ENCODE data around the gene PLEKHM1. TPM values are rescaled to one million over a fixed set of nuclear protein-coding genes. Genes with fewer than 3 reads are reported as not detected.

Gene PLEKHM1
- total RNA-seq, 4 donors from 2014 or later: 45.4 to 130 (median 71.7) TPM

DNA sequence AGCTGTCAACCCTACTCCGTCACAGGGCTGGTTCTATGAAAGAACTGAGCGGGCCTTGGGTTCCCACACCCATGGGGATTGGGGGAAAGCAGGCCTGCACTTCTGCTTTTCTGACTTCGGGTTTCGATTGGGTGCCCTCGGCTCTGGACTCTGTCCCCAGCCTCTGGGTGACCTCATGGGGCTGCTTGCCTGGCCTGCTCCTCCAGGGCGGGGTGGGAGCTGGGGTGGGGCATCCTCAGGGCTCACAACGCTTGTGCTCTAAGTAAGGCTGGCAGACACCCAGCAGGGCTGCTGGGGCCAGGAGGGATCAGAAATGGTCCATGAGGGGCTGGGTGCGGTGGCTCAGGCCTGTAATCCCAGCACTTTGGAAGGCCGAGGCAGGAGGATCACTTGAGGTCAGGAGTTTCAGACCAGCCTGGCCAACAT, 77.0 kb downstream of the PLEKHM1 start:
- DNase-seq: peak; percentile 69 to 94 (median 93)
- Histone ChIP-seq H3K27me3 (no peaks in the 10 kb centered on the region), H3K9me3 (no peaks in the 10 kb centered on the region), H3K4me1 (peaks cover 19 to 82% (median 30%) of the 10 kb centered on the region in 4 donors), H3K27ac (peak overlapping the region; percentile 38 to 97 (median 90)), H3K4me3 (peak overlapping the region in 1 of 4 donors; percentile 2), H3K36me3 (no peaks in the 10 kb centered on the region)
- TF ChIP-seq, protein P1, sequence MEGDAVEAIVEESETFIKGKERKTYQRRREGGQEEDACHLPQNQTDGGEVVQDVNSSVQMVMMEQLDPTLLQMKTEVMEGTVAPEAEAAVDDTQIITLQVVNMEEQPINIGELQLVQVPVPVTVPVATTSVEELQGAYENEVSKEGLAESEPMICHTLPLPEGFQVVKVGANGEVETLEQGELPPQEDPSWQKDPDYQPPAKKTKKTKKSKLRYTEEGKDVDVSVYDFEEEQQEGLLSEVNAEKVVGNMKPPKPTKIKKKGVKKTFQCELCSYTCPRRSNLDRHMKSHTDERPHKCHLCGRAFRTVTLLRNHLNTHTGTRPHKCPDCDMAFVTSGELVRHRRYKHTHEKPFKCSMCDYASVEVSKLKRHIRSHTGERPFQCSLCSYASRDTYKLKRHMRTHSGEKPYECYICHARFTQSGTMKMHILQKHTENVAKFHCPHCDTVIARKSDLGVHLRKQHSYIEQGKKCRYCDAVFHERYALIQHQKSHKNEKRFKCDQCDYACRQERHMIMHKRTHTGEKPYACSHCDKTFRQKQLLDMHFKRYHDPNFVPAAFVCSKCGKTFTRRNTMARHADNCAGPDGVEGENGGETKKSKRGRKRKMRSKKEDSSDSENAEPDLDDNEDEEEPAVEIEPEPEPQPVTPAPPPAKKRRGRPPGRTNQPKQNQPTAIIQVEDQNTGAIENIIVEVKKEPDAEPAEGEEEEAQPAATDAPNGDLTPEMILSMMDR (IDR thresholded peaks at IDR 0.05): no peak
- peak; percentile 68 to 87 for TF ChIP-seq POLR2A (IDR thresholded peaks at IDR 0.05)

DNA sequence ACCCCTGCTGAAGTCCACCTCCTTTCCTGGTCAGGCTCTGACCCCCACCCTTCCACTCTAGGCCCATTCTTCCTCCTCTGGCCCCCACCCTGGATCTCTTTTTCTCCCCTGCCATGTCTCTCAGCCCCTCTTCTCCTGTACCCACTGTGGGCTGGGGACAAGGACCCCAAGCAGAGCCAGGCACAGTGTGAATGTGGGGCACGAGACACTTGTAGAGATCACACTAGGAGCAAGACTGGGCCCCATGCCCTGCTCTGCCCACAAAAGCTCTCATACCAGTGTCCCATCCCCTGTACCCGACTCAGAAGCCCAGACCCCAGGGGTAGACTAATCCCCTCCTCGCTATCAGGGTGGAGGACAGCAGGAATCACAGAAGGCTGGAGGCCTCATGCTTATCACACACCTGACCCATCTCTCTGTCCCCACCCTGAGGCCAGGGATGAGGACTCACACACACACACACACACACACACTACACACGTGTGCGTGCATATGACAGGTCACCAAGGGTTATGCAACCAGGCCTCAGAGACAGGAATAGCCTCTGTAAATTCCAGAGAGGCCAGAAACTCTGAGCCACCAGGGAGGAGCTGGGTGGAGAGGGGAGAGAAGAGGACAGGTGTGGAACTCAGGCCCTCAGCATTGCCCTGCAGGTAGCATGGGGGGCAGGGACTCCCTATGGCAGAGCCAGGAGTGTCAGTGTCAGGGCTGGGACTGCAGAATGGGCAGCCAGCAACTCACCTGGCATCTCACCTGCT, 79.0 kb downstream of the PLEKHM1 start:
- H3K9me3 ChIP-seq: no peaks in the 10 kb centered on the region
- H3K27ac ChIP-seq: peak overlapping the region; percentile 42 to 97 (median 90)
- H3K4me1 ChIP-seq: peaks cover 24 to 83% (median 47%) of the 10 kb centered on the region in 4 donors
- peak in 2 of 3 donors; percentile 82 to 84 for DNase-seq
- no peaks in the 10 kb centered on the region for H3K27me3 ChIP-seq
- peak; percentile 56 to 73 for TF ChIP-seq POLR2A (IDR thresholded peaks at IDR 0.05)
- TF ChIP-seq, protein P1 (IDR thresholded peaks at IDR 0.05): peak in 1 of 6 experiments; percentile 8
- H3K4me3 ChIP-seq: peak overlapping the region in 1 of 4 donors; percentile 15
- H3K36me3 ChIP-seq: no peaks in the 10 kb centered on the region

DNA sequence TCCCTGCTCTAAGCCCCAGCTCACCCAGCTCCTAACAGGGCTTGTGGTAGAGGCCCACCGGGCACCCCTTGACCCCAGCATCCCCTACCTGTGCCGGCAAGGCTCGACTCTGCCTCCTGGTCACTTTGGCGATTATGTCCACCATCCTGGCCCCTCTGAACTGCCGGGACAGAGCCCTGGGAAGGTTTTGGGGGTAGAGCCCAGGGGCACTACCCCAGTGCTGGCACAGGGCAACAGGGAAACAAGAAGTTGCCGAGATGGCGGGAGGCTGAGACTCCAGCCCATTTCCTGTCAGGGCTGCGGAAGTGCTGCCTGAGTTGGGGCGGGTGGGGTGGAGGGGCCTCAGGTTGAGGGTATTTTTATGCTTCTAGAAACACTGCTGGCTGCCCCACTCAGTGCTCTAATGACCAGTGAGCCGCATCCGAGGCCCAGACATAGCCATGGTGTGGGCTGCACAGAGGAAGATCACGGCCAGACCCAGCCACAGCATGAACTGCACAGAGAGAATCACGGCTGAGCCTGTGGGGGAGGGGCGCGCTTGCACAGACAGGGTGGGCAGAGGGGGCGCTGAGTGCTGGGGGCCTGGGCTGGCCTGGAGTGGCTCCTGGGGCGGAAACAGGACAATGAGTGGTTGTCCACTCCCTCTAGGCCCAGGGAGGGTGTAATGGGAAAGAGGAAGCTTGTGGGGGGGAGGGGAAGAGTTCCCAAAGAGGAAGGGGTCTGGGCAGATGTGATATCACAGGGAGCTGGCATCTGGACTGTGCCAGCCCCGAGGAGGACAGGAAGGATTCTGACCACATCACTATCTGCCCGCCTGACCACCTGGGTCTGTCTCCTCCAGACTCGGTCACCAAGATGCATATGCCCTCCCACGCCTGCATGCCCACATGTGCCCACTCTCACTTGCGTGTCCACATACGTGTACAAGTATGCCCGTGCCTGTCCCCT, 80.1 kb downstream of the PLEKHM1 start:
- H3K4me1 ChIP-seq: peaks cover 24 to 89% (median 49%) of the 10 kb centered on the region in 4 donors
- peak overlapping the region; percentile 44 to 79 (median 52) for H3K4me3 ChIP-seq
- DNase-seq: peak; percentile 55 to 84 (median 83)
- H3K36me3 ChIP-seq: peaks cover 0 to 5% (median 0%) of the 10 kb centered on the region in 3 donors
- H3K9me3 ChIP-seq: no peaks in the 10 kb centered on the region
- H3K27ac ChIP-seq: peak overlapping the region; percentile 89 to 97 (median 92)
- TF ChIP-seq POLR2A (IDR thresholded peaks at IDR 0.05): no peak
- TF ChIP-seq, protein P1 (IDR thresholded peaks at IDR 0.05): no peak
- no peaks in the 10 kb centered on the region for H3K27me3 ChIP-seq

DNA sequence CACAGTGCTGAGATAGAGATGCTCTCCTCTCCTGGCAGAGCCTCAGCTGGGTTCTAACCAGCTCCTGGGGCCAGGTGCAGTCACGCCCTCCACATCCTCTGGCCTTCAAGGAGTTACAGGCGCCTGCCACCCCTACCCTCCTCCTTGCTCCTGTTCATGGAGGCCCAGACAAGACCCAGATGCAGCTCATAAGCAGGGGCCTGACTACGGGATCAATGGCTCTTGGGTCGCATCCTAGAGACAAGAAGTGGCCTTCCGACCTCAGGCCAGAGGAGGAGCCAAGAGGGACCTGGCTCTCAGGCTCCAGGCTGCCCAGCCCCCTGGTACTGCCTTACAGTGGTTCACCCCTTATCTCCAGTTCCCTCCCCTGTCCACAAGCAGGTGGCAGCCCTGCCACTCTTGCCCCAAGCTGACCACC, 80.9 kb downstream of the PLEKHM1 start:
- no peak for TF ChIP-seq POLR2A (IDR thresholded peaks at IDR 0.05)
- TF ChIP-seq, protein P1 (IDR thresholded peaks at IDR 0.05): no peak
- Histone ChIP-seq H3K9me3 (no peaks in the 10 kb centered on the region), H3K36me3 (peaks cover 0 to 13% (median 0%) of the 10 kb centered on the region in 3 donors), H3K4me3 (peak overlapping the region; percentile 44 to 79 (median 52)), H3K4me1 (peaks cover 26 to 82% (median 49%) of the 10 kb centered on the region in 4 donors), H3K27me3 (no peaks in the 10 kb centered on the region), H3K27ac (peak overlapping the region; percentile 89 to 97 (median 92))
- peak in 1 of 3 donors; percentile 49 for DNase-seq

All from Peyer's patch (tissue), 4 donors.